Activated CD8-positive, alpha-beta memory T cell treated with anti-CD3 and anti-CD28 coated beads, Interleukin-2, amount 50 U/mL, for 1 hour (primary cell): ENCODE measurements around the gene TMEM25.
"Not testable (repeated sequence)": the region's sequence is repeated elsewhere in the genome, so short reads cannot be mapped to it uniquely, and the experiment has no call there.

Experiments used
- DNase-seq: peaks from one replicate; pipeline ENCODE4 v3.0.0-alpha.2; 2020; ENCODE audit errors: extremely low read depth

TMEM25 gene

DNA sequence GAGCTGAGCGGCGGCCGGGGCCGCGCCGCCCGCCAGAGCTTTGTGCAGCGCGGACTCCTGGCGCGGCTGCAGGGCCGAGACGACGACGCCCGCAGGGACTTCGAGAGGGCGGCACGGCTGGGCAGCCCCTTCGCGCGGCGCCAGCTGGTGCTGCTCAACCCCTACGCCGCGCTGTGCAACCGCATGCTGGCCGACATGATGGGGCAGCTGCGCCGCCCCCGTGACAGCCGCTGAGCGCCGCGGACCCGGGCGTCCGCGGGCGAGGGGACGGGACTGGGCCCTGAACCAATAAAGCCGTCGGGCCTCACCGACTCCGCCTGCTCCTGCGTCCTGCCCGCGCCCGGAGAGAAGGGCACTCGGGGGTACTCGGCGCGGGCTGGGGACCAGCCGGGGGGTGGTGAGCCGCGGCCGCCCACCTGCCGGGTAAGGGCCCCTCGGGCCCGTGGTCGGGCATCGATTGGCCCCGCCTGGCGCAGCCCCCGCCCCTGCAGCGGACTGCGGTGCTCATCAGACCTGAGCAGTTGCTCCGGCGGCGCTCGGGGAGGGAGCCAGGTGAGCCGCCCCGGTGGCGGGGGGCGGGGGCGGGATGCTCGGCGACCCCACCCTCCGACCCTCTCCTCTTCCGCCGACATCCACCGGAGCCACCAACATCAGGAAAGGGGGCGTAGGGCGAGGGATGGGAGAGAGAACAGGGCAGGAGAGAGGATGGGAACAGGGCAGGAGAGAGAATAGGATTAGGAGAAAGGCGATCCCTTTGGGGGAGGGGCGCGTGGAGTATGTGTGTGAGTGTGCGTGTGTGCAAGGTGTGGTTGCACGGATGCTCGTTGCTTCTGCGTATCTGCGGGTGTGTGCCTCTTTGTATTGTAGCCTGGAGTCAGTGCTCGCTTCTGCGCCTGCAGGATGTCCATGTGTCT is at the start of gene TMEM25:
Gene TMEM25 (plus strand): TSS at position 510 of the 914 bp plus-strand sequence. CDS start 610 bp downstream, outside the sequence.
- DNase-seq, result no peak

GRCh38 chr11:118481238-118481637 is 49.8 kb upstream of the TMEM25 start:
- not testable (repeated sequence) for DNase-seq

- DNase-seq, result no peak
Observed at GRCh38 chr11:118484405-118484804, 46.6 kb upstream of the TMEM25 start.

DNA sequence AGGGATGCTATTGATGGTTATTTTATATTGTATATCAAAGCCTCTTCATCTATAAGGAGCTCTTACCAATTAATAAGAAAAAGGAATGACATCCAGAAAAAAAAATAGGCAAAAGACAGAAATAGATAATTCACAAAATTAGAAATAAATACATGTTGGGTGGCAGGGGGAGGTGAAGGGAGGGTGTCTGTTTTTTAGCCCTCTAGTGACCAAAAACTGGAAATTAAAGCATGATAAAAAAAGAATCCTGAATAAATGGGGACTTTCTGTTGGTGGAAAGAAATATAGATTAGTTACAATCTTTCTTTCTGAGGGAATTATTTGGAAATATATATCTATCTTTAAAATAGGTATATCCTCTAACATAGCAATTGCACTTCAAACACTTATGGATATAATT is 45.7 kb upstream of the TMEM25 start:
- no peak for DNase-seq

DNA sequence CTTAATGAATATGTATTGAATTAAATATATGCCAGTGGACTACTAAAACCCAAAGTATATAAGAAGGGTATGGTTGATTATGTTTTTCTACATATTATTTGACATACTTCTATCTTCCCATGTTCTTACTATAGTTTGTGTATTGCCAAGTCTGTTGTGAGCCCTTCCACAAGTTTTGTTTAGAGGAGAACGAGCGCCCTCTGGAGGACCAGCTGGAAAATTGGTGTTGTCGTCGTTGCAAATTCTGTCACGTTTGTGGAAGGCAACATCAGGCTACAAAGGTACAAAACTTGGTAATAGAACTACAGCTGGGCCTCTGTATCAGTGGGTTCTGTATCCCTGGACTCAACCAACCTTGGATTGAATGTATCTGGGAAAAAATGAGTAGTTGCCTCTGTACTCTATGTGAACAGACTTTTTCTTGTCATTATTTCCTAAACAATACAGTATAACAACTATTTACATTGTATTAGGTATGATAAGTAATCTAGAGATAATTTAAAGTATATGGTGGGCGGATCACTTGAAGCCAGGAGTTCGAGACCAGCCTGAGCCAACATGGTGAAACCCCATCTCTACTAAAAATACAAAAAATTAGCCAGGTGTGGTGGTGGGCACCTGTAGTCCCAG is 42.4 kb upstream of the TMEM25 start:
- DNase-seq, result peak; percentile 65

DNA sequence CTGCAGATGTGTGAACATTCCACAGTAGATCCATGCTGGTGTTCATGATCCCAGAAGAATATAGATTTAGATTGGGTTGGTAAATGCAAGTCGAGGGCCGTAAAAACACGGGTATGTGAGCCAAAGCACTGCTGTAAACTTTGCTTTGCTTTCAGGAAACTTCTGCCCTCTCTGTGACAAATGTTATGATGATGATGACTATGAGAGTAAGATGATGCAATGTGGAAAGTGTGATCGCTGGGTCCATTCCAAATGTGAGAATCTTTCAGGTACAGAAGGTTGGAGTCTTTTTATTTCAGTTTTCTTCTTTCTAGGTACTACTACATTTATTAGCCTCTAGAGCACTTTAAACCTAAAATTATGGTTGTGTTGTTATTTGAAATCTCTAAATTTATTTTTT is 40.0 kb upstream of the TMEM25 start:
- no peak for DNase-seq

GRCh38 chr11:118497831-118498230 is 33.2 kb upstream of the TMEM25 start:
- DNase-seq, result no peak

DNA sequence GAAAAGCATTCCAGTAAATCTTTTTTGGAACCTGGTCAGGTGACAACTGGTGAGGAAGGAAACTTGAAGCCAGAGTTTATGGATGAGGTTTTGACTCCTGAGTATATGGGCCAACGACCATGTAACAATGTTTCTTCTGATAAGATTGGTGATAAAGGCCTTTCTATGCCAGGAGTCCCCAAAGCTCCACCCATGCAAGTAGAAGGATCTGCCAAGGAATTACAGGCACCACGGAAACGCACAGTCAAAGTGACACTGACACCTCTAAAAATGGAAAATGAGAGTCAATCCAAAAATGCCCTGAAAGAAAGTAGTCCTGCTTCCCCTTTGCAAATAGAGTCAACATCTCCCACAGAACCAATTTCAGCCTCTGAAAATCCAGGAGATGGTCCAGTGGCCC is 27.8 kb upstream of the TMEM25 start:
- DNase-seq, result no peak

GRCh38 chr11:118511601-118512000 is 19.4 kb upstream of the TMEM25 start:
- no peak for DNase-seq

GRCh38 chr11:118514103-118514502 is 16.9 kb upstream of the TMEM25 start:
- no peak for DNase-seq

DNA sequence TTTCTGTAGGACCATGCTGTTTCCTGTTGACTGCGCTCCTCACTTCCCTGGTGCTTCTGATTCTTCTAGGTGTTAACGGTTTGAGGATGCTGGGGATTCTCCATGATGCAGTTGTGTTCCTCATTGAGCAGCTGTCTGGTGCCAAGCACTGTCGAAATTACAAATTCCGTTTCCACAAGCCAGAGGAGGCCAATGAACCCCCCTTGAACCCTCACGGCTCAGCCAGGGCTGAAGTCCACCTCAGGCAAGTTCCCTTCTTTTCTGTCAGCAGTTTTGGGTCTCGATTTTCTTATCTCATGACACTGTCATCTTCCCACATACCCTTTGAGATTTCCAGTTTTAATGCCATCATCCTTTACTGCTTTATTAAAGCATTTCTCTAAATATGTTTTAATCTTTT is 11.4 kb upstream of the TMEM25 start:
- no peak for DNase-seq

GRCh38 chr11:118521892-118522311 is 9.1 kb upstream of the TMEM25 start:
- no peak for DNase-seq

DNA sequence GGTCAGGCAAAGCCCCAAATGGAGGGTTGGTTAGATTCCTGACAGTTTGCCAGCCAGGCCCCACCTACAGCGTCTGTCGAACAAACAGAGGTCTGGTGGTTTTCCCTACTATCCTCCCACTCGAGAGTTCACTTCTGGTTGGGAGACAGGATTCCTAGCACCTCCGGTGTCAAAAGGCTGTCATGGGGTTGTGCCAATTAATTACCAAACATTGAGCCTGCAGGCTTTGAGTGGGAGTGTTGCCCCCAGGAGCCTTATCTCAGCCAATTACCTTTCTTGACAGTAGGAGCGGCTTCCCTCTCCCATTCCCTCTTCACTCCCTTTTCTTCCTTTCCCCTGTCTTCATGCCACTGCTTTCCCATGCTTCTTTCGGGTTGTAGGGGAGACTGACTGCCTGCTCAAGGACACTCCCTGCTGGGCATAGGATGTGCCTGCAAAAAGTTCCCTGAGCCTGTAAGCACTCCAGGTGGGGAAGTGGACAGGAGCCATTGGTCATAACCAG is 8.4 kb upstream of the TMEM25 start:
- no peak for DNase-seq

GRCh38 chr11:118524356-118524755 is 6.6 kb upstream of the TMEM25 start:
- DNase-seq, result no peak

DNA sequence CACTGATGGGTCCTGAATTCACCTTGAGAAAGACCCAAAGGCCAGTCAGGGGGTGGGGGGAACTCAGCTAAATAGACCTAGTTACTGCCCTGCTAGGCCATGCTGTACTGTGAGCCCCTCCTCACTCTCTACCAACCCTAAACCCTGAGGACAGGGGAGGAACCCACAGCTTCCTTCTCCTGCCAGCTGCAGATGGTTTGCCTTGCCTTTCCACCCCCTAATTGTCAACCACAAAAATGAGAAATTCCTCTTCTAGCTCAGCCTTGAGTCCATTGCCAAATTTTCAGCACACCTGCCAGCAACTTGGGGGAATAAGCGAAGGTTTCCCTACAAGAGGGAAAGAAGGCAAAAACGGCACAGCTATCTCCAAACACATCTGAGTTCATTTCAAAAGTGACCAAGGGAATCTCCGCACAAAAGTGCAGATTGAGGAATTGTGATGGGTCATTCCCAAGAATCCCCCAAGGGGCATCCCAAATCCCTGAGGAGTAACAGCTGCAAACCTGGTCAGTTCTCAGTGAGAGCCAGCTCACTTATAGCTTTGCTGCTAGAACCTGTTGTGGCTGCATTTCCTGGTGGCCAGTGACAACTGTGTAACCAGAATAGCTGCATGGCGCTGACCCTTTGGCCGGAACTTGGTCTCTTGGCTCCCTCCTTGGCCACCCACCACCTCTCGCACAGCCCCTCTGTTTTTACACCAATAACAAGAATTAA is 6.1 kb upstream of the TMEM25 start:
- DNase-seq, result no peak

- DNase-seq, result no peak
Observed at GRCh38 chr11:118526688-118527087, 4.3 kb upstream of the TMEM25 start.

DNA sequence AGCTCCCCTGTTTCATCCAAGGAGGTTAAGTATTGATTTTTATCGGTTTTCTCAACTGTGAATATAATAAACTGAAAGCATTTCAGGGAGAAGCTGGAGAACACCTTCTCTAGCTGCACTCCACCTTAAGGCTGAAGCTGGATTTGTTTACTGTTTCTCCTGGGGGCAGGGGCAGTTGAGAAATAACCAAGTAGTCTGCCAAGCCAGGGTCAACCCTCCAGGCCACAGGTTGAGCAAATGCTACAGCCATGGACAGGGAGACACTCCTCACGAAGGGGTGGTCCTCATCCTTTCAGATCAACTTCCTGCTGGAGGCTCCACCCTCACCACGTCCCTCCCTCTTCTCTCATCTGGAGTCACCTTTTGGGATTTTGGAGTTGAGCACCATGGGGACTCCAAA is 3.9 kb upstream of the TMEM25 start, which contains the start of gene TTC36:
Gene TTC36 (plus strand): TSS at position 366 of the 400 bp plus-strand sequence. CDS start 21 bp downstream, at position 387.
- DNase-seq, result no peak

DNA sequence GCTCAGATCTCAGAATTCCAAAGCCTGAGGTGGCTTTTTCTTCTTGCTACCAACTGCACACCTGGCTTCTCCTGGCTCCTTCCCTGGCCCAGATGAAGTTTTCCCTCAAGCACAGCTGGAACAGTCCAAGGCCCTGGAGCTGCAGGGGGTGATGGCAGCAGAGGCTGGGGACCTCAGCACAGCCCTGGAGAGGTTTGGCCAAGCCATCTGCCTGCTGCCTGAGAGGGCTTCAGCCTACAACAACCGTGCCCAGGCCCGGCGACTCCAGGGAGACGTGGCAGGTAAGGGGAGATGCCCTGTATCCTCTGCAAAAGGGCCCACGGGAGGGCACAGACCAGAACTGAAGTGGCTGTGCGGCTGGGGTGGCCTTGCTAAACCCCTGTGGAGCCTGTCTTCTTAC is 2.5 kb upstream of the TMEM25 start:
- DNase-seq, result no peak

GRCh38 chr11:118529584-118530175 is 1.3 kb upstream of the TMEM25 start:
- no peak for DNase-seq

GRCh38 chr11:118530180-118530682 is 761 bp upstream of the TMEM25 start:
- no peak for DNase-seq

- no peak for DNase-seq
Observed at GRCh38 chr11:118531597-118532084, 649 bp downstream of the TMEM25 start.
